Measurements from ENCODE around the gene MCU.
A peak's percentile ranks its signal among the peaks of the same experiment; 100 is the strongest.
"Not testable (repeated sequence)": the region's sequence is repeated elsewhere in the genome, so short reads cannot be mapped to it uniquely, and the experiment has no call there.

MCU gene, protein sequence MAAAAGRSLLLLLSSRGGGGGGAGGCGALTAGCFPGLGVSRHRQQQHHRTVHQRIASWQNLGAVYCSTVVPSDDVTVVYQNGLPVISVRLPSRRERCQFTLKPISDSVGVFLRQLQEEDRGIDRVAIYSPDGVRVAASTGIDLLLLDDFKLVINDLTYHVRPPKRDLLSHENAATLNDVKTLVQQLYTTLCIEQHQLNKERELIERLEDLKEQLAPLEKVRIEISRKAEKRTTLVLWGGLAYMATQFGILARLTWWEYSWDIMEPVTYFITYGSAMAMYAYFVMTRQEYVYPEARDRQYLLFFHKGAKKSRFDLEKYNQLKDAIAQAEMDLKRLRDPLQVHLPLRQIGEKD

DNA sequence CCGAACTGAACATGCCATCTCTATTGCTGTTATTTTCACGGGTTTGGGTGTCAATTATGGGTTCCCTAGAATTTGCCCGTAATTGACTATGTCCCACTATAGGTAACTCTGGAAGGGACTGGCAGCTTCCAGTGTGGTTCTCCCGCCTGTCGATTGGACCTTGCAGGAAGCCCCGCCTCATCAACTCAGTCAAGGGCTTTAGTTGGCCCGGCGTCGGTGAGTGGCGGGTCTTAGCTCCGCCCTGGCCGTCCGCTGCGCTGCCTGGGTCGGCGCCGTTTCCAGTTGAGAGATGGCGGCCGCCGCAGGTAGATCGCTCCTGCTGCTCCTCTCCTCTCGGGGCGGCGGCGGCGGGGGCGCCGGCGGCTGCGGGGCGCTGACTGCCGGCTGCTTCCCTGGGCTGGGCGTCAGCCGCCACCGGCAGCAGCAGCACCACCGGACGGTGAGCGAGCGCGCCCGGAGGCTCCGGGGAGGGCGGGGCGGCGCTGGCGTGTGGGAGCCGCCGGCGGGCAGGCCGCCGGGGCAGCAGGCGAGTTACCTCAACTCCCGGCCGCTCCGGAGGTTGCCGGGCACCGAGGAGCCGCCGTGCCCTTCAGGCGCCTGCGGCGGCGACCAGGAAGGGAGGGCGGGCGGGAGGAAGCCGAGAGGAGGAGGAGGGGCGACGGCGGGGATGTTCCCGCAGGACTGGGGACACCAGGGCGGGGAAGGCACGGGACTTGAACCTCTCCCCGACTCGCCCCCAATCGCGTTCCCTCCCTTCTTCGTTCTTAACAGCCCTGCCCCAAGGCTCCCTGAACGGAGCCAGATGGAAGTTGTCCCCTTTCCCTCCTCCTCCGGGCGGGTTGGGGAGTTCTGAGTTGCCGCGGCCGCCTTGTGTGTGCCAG lies at the start of gene MCU:
Gene MCU, plus strand, starts transcription at position 281 of the 881 bp plus-strand sequence. Its CDS starts 9 bp downstream, at position 290.
- DNase-seq = peak; percentile 91

DNA sequence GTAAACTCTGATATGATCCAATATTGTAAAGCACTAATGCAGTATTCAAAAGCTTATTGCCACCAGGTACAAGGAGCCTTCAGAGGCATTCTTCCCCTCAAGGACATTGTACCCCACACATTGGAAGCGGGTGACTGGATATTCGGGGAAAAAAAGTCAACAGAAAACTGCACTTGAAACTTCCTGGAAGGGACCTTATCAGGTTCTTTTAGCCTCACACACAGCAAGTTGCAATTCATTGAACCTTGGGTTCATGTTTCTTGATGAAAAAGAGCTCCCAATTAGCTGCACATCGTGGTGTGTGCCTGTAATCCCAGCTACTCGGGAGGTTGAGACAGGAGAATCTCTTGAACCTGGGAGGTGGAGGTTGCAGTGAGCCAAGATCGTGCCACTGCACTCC lies 49.6 kb upstream of the MCU start:
- no peak for DNase-seq

DNA sequence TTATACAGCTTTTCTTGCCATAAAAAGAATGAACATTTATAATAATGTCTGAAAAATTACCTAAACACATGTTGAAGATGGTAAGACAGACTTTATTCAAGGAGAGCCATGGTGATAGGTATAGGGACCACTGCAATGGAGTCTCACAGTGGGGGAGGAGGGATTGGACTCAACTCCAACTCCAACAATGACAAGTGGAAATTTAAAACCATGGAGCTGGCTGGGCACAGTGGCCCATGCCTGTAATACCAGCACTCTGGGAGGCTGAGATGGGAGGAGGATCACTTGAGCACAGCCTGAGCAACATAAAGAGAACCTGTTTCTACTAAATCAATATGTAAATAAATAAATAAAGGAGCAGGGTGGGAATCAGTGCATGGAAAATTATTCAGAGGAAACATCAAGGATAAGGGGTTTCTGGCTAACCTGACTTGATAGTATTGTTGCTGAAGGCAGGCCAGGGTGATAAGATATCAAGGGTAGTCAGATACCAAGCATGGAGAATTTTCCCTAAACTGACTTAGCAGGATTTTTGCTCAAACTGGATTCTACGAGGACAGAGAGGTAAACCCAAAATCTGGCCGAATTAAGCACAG lies 46.6 kb upstream of the MCU start:
- DNase-seq = no peak

DNA sequence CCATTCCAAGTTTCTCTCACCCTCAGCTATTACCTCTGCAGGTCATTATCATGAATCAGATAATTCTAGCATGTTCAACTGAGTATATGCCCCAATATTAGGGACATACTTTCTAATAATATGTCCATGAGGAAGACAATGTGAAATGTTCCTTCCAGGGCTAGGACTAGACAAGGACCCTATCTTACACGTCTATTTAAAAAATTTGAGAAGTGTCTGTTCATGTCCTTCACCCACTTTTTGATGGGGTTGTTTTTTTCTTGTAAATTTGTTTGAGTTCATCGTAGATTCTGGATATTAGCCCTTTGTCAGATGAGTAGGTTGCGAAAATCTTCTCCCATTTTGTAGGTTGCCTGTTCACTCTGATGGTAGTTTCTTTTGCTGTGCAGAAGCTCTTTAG lies 45.0 kb upstream of the MCU start:
- not testable (repeated sequence) for DNase-seq

DNA sequence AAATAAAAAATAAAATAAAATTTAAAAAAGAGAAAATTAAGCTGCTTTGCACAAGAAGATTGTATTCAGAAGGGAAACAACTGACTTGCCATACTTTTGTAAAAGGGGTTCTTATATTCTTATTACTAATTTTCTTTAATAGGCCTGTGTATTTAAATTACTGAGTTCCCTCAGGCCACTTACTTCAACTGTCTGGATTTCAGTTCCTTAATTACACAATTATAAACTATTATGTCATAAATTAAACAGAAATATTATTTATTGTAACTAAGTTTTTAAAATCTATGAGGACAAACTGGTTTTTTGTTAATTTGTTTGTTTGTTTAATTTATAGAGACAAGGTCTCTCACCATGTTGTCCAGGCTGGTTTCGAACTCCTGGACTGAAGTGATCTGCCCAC lies 43.6 kb upstream of the MCU start:
- DNase-seq = no peak

DNA sequence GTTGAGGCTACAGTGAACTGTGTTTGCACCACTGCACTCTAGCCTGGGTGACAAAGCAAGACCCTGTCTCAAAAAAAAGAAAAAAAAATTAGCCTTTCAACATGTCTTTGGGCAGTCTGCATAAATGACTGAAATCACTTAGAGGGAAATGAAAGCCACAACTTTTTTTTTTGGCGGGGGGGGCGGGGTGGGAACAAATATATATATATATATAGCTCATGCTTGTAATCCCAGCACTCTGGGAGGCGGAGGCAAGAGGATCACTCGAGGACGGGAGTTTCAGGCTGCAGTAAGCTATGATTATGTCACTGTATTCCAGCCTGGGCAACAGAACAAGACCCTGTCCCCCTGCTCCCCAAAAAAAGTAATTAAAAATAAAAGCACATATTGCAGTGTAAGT lies 42.7 kb upstream of the MCU start:
- DNase-seq = no peak

DNA sequence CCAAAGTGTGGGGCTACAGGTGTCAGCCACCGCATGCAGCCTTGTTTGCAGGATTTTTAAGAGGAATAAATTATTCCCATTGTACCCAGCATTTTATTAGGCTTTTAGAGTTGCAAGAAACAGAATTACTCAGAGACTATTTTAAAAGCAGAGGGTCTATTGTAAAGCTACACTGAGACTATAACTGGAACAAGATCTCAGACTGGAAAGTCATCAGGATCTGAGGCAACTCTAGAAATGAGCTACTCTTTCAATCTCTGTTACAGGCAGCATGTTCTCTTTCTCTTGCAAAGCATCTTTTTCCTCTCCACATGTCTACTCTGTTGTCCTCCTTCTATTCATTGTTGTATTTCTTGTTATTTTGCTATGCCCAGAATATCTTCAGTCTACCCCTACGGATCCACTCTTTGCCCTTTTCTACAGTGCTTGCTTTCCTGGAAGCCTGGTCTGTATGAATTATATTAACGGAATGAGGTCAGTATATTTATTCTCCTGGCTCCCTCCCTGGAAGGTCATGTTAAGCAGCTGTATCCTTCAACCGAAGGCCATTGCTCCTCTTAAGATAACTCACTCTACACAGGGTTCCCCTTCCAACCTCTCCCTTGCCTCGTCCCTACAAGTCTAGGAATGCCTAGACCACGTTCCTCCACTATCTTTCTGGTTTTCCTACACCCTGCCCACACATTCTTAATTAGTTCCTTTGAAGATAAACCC lies 38.4 kb upstream of the MCU start:
- no peak for DNase-seq

DNA sequence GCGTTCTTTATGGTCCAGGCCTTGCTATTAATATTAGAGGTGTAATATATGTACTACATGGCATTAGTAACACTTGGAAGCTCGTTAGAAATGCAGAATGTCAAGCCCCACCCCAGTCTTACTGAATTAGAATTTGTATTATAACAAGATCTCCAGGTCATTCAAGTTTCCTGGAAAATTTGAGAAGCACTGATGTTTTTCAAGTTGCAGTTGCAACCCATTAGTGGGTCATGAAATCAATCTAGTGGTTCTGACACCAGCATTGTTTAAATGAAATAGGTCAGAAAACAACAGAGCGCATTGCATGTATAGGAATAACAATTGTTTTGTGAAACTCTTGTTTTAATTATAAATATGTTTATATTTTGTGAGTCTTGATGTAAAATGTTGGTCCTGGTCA lies 37.2 kb upstream of the MCU start:
- DNase-seq = no peak

DNA sequence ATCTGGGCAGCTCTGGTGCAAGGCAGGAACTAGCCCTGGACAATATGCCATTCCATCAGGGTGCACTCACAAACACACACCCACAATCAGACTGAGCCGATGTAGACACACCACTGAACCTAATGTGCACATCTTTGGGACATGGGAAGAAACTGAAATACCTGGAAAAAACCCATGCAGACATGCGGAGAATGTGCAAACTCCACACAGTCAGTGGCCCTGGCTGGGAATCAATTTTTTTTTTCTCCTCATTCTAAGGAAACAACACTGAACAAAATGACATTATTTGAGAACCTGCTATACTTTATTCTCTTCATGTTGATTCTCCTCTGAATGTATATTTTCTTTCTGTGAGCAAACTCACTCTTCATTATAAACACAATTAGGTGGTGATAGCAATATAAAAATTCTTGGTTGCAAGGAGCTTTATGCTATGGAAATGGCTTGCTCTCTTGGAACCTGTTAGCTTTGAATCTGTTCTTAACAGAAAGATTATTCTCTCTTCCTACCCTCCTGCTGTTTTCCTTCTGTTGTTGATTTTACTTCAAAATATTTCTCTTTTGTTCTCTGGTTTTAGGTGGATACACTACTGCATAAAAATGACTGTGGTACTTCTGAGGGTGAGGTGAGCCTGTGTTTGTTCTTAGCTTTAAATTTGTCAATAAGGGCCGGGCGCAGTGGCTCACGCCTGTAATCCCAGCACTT lies 33.1 kb upstream of the MCU start:
- no peak for DNase-seq

DNA sequence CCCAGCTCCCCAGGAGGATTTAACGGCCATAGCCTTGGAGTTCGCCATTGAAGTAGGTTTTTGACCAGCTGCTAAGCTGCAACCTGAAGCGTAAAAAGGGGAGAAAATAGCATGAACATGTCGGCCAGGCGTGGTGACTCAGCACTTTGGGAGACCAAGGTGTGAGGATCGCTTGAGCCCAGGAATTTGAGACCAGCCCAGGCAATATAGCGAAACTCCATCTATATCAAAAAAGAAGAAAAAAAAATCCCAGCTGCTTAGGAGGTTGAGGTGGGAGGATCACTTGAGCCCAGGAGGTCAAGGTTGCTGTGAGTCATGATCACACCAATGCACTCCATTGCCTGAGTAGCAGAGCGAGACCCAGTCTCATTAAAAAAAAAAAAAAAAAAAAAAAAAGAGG lies 32.2 kb upstream of the MCU start:
- no peak for DNase-seq

DNA sequence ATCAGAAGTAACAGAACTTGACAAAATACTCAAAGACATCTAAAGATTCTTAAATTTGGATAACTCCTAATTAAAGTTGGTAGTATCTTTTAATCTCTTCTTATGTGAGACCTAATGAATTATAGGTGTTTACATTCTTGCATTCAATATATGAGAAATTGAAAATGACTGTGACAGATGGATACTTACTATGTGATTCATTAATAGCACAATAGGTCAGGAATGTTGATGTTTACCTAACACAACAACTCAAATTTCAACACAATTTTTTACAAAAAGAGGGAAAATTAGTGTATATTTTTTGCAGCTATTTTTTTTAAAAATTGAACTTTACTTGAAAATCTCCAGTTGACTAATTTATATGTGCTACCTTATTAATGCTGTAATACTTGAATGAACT lies 31.7 kb upstream of the MCU start:
- no peak for DNase-seq

DNA sequence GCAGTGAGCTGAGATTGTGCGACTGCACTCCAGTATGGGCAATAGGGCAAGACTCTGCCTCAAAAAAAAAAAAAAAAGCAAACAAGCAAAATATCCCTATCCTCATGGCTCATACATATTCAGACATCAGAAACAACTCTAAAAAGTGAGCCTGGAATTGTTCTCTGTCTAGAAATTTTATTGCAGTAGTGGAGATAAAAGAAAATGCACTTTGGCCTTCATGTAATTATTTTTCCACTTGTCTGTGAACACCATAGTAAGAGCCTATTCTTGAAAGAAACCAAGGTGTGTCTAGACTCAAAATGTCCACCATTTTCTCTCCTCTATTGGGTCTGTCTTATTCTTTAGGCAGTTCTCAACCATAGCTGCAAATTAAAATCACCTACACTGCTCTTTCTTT lies 30.5 kb upstream of the MCU start:
- no peak for DNase-seq

DNA sequence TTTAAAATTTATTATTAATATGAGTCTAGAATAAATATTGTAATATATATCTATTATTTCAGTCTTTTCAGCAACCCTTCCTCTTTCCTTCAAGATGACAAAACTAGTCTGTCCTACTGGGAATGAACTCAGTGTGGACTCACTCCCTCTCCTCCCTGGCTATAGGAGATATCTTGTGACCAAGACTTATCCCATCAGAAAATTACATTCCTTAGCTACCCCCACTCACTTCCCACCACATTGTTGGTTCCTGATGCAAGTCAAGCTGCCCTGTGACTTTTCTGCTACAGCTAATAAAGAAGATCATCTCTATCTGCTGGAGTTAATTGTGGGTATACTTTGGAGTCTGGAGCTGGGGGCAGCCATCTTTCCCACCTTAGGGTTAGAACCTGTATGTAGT lies 28.0 kb upstream of the MCU start:
- no peak for DNase-seq

DNA sequence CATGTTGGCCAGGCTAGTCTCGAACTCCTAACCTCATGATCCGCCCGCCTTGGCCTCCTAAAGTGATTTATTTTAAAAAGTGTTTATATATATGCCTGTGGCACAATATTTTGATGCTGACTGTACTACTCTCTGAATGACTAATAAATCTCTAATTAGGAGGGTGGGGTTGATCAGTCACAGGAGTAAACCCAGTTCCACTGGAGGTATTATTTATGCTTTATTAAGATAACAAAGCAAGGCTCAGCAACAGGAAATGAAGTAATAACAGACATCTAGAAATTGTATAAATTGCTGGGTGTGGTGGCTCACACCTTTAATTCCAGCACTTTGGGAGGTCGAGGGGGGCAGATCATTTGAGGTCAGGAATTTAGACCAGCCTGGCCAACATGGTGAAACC lies 26.0 kb upstream of the MCU start:
- DNase-seq = no peak

DNA sequence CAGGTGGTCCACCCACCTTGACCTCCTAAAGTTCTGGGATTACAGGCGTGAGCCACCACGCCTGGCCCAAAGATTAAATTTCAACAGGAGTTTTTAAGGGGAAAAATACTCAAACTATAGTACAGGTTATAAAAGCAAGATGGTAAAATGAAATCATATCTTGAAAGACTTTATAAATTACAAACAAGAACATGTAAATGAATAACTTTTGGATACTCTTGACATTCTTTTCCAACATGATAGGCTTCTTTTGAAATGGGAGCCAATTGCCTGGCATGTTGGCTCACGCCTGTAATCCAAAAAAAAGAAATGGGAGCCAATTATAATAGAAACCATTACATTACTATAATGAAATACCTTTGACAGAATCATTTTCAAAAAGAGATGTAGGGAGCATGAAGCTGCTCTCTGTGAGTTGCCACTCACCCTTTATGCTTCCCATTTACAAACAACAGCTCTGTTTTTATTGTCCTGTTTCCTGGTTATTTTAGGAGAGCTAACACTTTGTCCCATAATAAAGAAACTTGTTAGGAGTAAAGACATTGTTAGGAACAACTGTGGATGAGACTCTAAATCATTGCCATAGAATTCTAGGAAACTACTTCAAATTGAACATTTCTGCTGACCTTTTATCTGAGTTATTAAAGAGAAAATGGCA lies 24.6 kb upstream of the MCU start:
- DNase-seq = no peak

DNA sequence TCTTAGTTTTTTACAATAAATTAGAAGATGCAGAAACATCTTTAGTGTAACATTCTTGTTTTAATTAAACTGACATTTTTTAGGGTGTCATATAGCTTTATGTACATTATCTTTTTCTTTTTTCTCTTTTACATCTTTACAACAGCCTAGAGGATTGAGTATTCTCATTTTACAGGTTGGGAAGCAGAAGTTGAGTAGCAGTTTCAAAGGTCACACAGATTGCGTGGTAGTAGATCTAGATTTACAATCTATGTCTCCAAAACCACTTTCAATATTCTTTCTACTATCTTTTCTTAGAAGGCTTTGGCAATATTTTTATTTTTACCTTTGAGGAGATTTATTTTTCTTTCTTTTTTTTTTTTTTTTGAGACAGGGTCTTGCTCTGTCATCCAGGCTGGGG lies 18.7 kb upstream of the MCU start:
- no peak for DNase-seq

DNA sequence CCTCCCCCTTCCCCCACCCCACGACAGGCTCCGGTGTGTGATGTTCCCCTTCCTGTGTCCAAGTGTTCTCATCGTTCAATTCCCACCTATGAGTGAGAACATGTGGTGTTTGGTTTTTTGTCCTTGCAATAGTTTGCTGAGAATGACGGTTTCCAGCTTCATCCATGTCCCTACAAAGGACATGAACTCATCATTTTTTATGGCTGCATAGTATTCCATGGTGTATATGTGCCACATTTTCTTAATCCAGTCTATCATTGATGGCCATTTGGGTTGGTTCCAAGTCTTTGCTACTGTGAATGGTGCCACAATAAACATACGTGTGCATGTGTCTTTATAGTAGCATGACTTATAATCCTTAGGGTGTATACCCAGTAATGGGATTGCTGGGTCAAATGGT lies 17.8 kb upstream of the MCU start:
- not testable (repeated sequence) for DNase-seq

DNA sequence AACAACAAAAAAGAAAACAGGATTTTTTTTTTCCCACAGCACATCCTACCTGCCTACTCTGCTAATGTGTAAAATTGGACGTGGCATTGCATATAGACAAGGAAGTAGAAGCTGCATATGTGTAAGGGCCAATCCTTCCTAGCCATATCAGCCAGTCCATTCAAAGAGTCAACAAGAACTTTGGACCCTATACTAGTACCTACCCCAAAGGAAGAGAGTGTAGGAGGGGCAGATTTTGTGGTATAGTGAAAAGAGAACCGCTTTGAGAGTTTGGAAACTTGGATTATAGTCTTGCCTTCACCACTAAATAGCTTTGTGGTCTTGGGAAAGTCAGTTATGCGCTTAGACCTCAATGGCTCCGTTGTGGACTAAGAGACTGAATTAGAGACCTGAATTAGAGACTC lies 12.1 kb upstream of the MCU start:
- no peak for DNase-seq

DNA sequence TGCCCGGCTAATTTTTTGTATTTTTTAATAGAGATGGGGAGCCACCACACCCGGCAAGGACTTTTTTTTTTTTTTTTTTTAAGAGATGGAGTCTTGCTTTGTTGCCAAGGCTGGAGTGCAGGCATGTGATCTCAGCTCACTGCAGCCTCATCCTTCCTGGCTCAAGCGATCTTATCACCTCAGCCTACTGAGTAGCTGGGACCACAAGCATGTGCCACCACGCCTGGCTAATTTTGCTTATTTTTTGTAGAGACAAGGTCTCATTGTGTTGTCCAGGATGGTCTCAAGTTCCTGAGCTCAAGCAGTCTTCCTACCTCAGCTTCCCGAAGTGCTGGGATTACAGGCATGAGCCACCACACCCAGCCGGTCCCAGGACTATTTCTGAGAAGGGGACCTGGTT lies 9.3 kb upstream of the MCU start:
- no peak for DNase-seq

DNA sequence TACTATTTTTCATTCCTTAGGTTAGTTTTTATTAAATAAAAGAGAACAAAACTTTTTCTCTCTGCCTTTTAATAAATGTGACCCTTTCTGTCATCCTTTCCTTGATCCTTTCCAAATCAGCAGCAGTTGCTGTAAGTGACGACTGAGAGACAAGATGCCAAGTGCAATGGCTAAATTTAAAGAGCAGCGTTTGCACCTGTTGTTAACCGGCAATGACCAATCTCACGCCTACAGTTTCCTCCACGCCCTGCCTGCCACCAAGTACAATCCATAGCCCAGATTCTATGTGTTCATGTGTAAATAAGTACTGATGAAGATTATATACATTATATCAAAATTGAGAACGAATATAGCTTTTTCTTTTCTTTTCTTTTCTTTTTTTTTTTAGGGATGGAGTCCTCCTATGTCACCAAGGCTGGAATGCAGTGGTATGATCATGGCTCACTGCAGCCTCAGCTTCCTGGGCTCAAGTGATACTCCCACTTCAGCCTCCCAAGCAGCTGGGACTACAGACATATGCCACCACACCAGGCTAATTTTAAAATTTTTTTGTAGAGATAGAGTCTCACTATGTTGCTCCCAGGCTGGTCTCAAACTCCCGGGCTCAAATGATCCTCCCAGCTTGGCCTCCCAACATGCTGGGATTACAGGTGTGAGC lies 6.5 kb upstream of the MCU start:
- DNase-seq = no peak

DNA sequence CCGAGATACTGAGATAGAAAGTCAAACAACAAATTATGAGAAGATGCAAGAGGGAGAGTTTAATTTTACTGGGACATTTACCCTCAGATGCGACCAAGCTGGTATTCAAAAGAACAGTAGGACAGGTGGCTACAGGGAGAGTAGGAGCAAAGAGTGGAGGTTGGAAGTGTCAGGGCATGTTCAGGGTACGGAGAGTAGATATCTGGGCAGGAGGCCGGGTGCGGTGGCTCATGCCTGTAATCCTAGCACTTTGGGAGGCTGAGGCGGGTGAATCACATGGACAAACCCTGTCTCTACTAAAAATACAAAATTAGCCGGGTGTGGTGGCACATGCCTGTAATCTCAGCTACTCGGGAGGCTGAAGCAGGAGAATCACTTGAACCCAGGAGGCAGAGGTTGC lies 5.5 kb upstream of the MCU start:
- DNase-seq = not testable (repeated sequence)

DNA sequence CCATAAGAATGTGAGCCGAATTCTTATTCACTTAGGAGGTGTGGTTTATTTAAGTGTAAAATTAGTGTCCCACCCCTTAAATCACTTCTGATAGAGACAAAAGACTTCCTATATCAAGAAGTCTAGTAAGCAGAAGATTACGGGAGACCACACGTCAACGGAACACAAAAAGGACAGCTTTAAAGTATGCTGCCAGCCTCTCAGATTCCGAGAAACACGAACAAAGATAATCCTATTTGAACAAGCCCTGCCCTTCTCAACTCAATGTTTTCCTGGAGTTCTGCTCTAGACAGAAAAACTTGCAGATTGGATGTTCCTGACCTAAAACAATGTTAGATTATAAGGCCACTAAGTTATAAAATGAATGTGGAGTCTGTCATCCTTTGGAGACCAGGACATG lies 4.9 kb upstream of the MCU start:
- DNase-seq = no peak

All from CD4-positive, alpha-beta T cell treated with Interferon gamma for 1 hour (primary cell).